ENCODE results near the gene AADAC.

DNA sequence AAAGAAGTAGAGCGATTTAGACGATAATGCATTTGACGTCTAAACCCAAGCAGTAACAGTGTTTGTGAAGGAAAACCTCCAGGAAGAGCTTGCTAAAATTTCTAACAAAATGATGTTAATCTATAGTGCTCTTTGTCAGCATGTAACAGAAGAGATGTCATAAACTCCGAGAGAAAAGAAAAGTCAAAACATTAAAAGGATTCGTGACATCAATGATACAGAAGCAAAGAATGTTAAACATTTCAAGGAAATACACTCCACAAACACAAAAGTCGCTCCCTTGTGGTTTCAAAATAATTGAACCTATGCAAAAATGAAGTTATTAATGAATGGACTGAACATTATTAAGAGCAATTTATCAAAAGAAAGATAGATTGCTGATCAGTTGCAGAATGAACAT, 27.9 kb downstream of the AADAC start:
- TF ChIP-seq, protein P1, sequence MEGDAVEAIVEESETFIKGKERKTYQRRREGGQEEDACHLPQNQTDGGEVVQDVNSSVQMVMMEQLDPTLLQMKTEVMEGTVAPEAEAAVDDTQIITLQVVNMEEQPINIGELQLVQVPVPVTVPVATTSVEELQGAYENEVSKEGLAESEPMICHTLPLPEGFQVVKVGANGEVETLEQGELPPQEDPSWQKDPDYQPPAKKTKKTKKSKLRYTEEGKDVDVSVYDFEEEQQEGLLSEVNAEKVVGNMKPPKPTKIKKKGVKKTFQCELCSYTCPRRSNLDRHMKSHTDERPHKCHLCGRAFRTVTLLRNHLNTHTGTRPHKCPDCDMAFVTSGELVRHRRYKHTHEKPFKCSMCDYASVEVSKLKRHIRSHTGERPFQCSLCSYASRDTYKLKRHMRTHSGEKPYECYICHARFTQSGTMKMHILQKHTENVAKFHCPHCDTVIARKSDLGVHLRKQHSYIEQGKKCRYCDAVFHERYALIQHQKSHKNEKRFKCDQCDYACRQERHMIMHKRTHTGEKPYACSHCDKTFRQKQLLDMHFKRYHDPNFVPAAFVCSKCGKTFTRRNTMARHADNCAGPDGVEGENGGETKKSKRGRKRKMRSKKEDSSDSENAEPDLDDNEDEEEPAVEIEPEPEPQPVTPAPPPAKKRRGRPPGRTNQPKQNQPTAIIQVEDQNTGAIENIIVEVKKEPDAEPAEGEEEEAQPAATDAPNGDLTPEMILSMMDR (IDR thresholded peaks at IDR 0.05; ENCODE audit: low read depth, low read length, poor library complexity, severe bottlenecking): no peak
- no peak for TF ChIP-seq EZH2phosphoT487 (IDR thresholded peaks at IDR 0.05; ENCODE audit: borderline replicate concordance, low read length)
